Astrocyte (in vitro differentiated cells and primary cell): ENCODE results near the gene HTR2B. TPM values are rescaled to one million over a fixed set of nuclear protein-coding genes. Genes with fewer than 3 reads are reported as not detected.
"Not testable (repeated sequence)": the region's sequence is repeated elsewhere in the genome, so short reads cannot be mapped to it uniquely, and the experiment has no call there.

Source experiments
- DNase-seq: peaks from one replicate; pipeline ENCODE4 v3.0.0-alpha.2; 2010; ENCODE audit warnings: low read depth
- FAIRE-seq: peaks from 2 replicates; lab custom pipeline; 2011; peaks lifted over from hg19 to GRCh38; lab: Jason Lieb, UNC
- H2AFZ ChIP-seq: 2 replicates; pipeline ENCODE4 v1.6.0; 2012; ENCODE audit warnings: low read depth, low read length, inconsistent platforms
- H3K27ac ChIP-seq: 2 replicates; pipeline ENCODE4 v1.5.1; 2011; ENCODE audit warnings: low read depth, low read length, inconsistent platforms
- H3K27me3 ChIP-seq: 2 replicates; pipeline ENCODE4 v1.6.0; 2011; ENCODE audit warnings: low read length, inconsistent platforms; ENCODE audit not compliant: insufficient read depth
- H3K36me3 ChIP-seq: 2 replicates; pipeline ENCODE4 v1.5.1; 2011; ENCODE audit warnings: low read length, inconsistent platforms; ENCODE audit not compliant: insufficient read depth
- H3K4me1 ChIP-seq: 2 replicates; pipeline ENCODE4 v1.5.1; 2011; ENCODE audit warnings: low read length, inconsistent platforms; ENCODE audit not compliant: insufficient read depth
- H3K4me2 ChIP-seq: 2 replicates; pipeline ENCODE4 v1.6.0; 2012; ENCODE audit warnings: low read length, inconsistent platforms
- H3K4me3 ChIP-seq: 2 replicates; pipeline ENCODE4 v1.5.1; 2011; ENCODE audit warnings: low read depth, mild to moderate bottlenecking, low read length, inconsistent platforms; ENCODE audit not compliant: insufficient read depth
- H3K79me2 ChIP-seq: 2 replicates; pipeline ENCODE4 v1.6.0; 2012; ENCODE audit warnings: mild to moderate bottlenecking, low read length, inconsistent platforms; ENCODE audit not compliant: insufficient read depth
- H3K9ac ChIP-seq: 2 replicates; pipeline ENCODE4 v1.6.0; 2012; ENCODE audit warnings: mild to moderate bottlenecking, low read length, inconsistent platforms
- H3K9me3 ChIP-seq: 2 replicates; pipeline ENCODE4 v1.5.1; 2012; ENCODE audit warnings: low read depth, mild to moderate bottlenecking, low read length, inconsistent platforms; ENCODE audit not compliant: insufficient read depth
- H4K20me1 ChIP-seq: 2 replicates; pipeline ENCODE4 v1.6.0; 2012; ENCODE audit warnings: low read length, inconsistent platforms; ENCODE audit not compliant: insufficient read depth
- H3K27ac Mint-ChIP-seq: one replicate; pipeline ENCODE4 v1.8.0; 2021; ENCODE audit warnings: mild to moderate bottlenecking, mixed read lengths; ENCODE audit not compliant: unreplicated experiment
- H3K27me3 Mint-ChIP-seq: one replicate; pipeline ENCODE4 v1.8.0; 2021; ENCODE audit warnings: low read depth, mixed read lengths; ENCODE audit not compliant: unreplicated experiment
- H3K36me3 Mint-ChIP-seq: one replicate; pipeline ENCODE4 v1.8.0; 2021; ENCODE audit warnings: low read depth, mixed read lengths; ENCODE audit not compliant: unreplicated experiment
- H3K4me1 Mint-ChIP-seq: one replicate; pipeline ENCODE4 v1.8.0; 2021; ENCODE audit warnings: low read depth, mixed read lengths; ENCODE audit not compliant: unreplicated experiment
- H3K4me3 Mint-ChIP-seq: one replicate; pipeline ENCODE4 v1.8.0; 2021; ENCODE audit warnings: mild to moderate bottlenecking, moderate library complexity, mixed read lengths; ENCODE audit not compliant: unreplicated experiment
- H3K9me3 Mint-ChIP-seq: one replicate; pipeline ENCODE4 v1.8.0; 2021; ENCODE audit warnings: mild to moderate bottlenecking, mixed read lengths; ENCODE audit not compliant: unreplicated experiment
- CTCF ChIP-seq: IDR thresholded peaks from 2 replicates; pipeline ENCODE4 v1.5.1; 2011; ENCODE audit warnings: low read depth, mild to moderate bottlenecking, inconsistent platforms, low read length, moderate library complexity; ENCODE audit not compliant: insufficient read depth
- EZH2 ChIP-seq: IDR thresholded peaks from 2 replicates; pipeline ENCODE4 v1.6.1; 2012; ENCODE audit warnings: mild to moderate bottlenecking, low read length, inconsistent platforms; ENCODE audit not compliant: insufficient read depth
- total RNA-seq: library from RNA; stranded (reverse); gene quantifications from 2 replicates; pipeline ENCODE4 v1.2.1, GENCODE V29; 2021

HTR2B gene
- total RNA-seq, 1 donor from 2014 or later: 0.27 TPM

- TF ChIP-seq CTCF (no peak), EZH2 (no peak)
- Mint-ChIP-seq H3K36me3 (peaks cover 32% of the 10 kb centered on the region), H3K4me3 (no peak overlapping the region), H3K27me3 (no peaks in the 10 kb centered on the region), H3K9me3 (peaks cover 5% of the 10 kb centered on the region), H3K27ac (no peak overlapping the region), H3K4me1 (peaks cover 16% of the 10 kb centered on the region)
- DNase-seq (no peak), FAIRE-seq (no peak)
- Histone ChIP-seq H4K20me1 (peaks cover 13% of the 10 kb centered on the region), H3K79me2 (peaks cover 17% of the 10 kb centered on the region), H3K4me3 (no peak overlapping the region), H3K27me3 (no peaks in the 10 kb centered on the region), H3K9ac (no peak overlapping the region), H3K4me1 (no peaks in the 10 kb centered on the region), H3K27ac (no peak overlapping the region), H3K36me3 (peaks cover 15% of the 10 kb centered on the region), H2AFZ (no peak overlapping the region), H3K4me2 (no peak overlapping the region), H3K9me3 (peaks cover 7% of the 10 kb centered on the region)
Measured at GRCh38 chr2:231102772-231103171, 22.1 kb downstream of the HTR2B start.

- Mint-ChIP-seq H3K36me3 (peaks cover 43% of the 10 kb centered on the region), H3K4me1 (peaks cover 13% of the 10 kb centered on the region), H3K4me3 (no peak overlapping the region), H3K27ac (no peak overlapping the region), H3K9me3 (peaks cover 5% of the 10 kb centered on the region), H3K27me3 (no peaks in the 10 kb centered on the region)
- peaks cover 13% of the 10 kb centered on the region for H4K20me1 ChIP-seq
- H3K9me3 ChIP-seq: peaks cover 7% of the 10 kb centered on the region
- no peak overlapping the region for H3K4me3 ChIP-seq
- TF ChIP-seq EZH2 (no peak), CTCF (no peak)
- H3K36me3 ChIP-seq: peaks cover 18% of the 10 kb centered on the region
- H3K4me1 ChIP-seq: no peaks in the 10 kb centered on the region
- no peak overlapping the region for H3K27ac ChIP-seq
- H3K27me3 ChIP-seq: no peaks in the 10 kb centered on the region
- DNase-seq (no peak), FAIRE-seq (no peak)
- H3K4me2 ChIP-seq: no peak overlapping the region
- H3K79me2 ChIP-seq: peaks cover 17% of the 10 kb centered on the region
- H2AFZ ChIP-seq: no peak overlapping the region
- H3K9ac ChIP-seq: no peak overlapping the region
Measured at GRCh38 chr2:231100990-231101389, 23.9 kb downstream of the HTR2B start.

GRCh38 chr2:231100321-231100720 lies 24.5 kb downstream of the HTR2B start:
- not testable (repeated sequence) for H3K4me3 Mint-ChIP-seq

More at GRCh38 chr2:231100321-231100720, 24.5 kb downstream of the HTR2B start:
- H3K27ac Mint-ChIP-seq, H3K9me3 Mint-ChIP-seq, DNase-seq, H3K27me3 ChIP-seq, H3K9ac ChIP-seq, H3K4me2 ChIP-seq, H3K4me1 ChIP-seq, H3K27me3 Mint-ChIP-seq, H2AFZ ChIP-seq, FAIRE-seq, H3K27ac ChIP-seq, H3K9me3 ChIP-seq, H3K4me3 ChIP-seq: not testable (repeated sequence)
- peaks cover 16% of the 10 kb centered on the region for H4K20me1 ChIP-seq
- H3K79me2 ChIP-seq: peaks cover 15% of the 10 kb centered on the region
- Mint-ChIP-seq H3K4me1 (peaks cover 13% of the 10 kb centered on the region), H3K36me3 (peaks cover 46% of the 10 kb centered on the region)
- H3K36me3 ChIP-seq: peaks cover 16% of the 10 kb centered on the region
